ENCODE measurements around the gene RASA2. TPM values are rescaled to one million over a fixed set of nuclear protein-coding genes. Genes with fewer than 3 reads are reported as not detected.
"Not testable (repeated sequence)": the region's sequence is repeated elsewhere in the genome, so short reads cannot be mapped to it uniquely, and the experiment has no call there.

The RASA2 gene
- total RNA-seq, 1 experiment from 2014 or later: 14.5 TPM

GRCh38 chr3:141459008-141459407 lies 27.8 kb upstream of the RASA2 start:
- DNase-seq (ENCODE audit: low read depth): no peak

DNA sequence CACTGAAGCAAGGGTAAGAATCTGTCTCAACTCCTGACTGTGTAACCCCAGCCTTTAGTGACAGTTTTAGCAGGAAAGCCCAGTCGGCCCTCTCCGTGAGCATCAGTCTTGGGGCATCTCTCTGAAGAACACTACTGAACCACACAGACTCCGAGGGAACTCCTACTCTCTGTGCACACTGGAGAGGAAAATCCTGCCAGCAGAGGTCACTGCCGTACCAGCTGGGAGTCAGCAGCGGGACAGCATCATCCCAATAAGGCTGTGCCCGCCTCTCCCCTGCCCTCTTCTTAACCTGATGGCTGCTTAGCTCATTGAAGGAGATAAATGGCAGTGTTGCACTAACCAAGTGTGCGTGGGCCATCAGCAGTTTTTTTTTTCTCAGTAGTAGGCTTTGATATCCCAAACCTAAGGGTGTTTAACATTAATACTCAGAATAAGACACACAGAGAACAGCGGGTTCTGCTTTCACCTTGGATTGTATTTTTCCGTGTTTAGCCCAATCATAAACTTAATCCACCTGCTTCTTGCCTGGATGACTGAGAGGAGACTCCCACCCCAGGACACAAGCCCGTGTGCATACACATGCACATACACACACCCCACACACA lies 26.6 kb upstream of the RASA2 start:
- peak; percentile 83 for DNase-seq (ENCODE audit: low read depth)

DNA sequence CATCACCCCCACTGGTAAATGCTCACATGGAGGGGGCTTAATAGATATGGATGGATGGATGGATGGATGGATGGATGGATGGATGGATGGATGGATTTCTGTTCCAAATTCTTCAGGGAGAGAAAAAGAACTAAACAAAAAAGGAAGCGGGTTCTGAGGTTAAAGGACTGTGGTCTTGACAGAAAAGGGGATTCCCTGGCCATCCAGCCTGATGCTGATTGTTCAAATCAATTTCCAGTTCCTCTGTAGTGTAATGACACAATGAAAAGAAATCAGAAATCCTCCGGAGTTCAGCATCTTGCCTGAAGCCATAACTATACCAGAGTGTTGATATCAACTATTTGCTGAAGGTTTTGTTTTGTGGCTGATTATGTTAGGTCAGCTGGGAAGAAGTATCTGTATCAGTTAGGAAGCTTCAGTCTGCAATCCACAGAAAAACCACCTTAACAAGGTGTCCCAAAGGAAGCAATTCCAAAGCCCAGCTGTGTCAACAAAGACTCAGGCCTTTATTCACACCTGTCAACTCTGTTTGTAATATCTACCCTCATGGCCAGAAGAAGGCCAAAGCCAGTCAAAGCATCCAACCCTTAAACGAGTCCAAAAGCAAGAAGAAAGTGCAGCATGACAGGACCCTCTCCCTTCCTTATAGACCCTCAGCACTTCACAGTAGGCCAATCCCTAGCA lies 24.5 kb upstream of the RASA2 start:
- DNase-seq (ENCODE audit: low read depth): no peak

DNA sequence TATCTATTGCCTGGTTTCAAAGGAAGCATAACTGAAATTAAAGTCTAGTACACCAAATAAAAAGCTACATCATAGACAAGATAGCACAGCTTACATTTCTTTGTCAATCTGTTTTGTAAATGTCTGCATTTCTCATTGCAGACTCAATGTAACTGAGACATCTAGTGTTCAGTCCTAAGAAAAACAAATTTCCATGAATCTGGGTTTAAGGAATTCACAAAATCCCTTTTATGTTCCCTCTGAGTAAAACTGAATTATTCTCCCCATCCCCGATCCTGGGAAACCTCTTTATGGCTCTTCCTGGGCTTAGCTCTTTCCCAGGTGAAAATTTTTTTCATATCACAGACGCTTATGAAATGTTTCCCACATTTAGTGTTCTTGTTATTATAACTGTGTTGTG lies 21.6 kb upstream of the RASA2 start:
- DNase-seq (ENCODE audit: low read depth): no peak

- DNase-seq (ENCODE audit: low read depth): no peak
Measured at GRCh38 chr3:141466633-141467169, 20.1 kb upstream of the RASA2 start.

GRCh38 chr3:141469720-141470119 lies 17.1 kb upstream of the RASA2 start:
- DNase-seq (ENCODE audit: low read depth): peak; percentile 28

DNA sequence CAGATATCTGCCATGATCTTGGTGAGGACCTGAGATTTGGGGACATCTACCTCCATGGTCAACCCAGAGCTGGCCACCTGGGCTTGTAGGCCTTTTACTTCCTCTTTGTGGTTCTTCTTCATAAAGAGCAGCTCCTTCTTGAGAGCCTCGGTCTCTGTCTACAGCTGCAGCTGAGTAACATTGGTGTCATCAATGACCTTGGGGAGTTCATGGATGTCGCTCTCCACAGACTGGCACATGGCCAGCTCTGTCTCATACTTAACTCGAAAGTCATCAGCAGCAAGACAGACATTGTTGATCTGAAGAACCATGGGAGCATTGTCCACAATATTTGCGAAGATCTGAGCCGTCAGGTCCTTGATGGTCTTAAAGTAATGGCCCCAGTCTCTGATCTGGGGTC lies 15.7 kb upstream of the RASA2 start:
- peak; percentile 87 for DNase-seq (ENCODE audit: low read depth)

DNA sequence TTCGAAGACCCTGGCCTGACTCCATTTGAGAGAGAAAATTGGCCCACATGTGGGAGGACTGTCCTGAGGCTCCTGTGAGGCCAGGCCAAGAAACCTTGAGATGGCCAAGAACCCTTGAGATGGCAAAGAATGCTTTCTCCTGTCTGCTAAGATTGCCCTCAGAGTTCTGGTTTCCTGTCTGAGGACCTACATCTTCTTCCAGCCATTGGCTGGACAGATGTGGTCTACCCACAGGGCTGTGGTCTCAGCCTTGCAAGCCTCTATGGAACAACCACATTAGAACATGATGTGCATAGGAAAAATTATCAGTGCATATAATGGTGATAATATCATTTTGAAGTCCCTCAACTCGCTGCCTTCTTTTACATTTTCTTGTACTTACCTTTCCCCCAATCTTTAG lies 10.8 kb upstream of the RASA2 start:
- no peak for DNase-seq (ENCODE audit: low read depth)

GRCh38 chr3:141477224-141477623 lies 9.6 kb upstream of the RASA2 start:
- DNase-seq (ENCODE audit: low read depth): peak; percentile 86

- no peak for DNase-seq (ENCODE audit: low read depth)
Measured at GRCh38 chr3:141478139-141478538, 8.7 kb upstream of the RASA2 start.

GRCh38 chr3:141478840-141479239 lies 8.0 kb upstream of the RASA2 start:
- not testable (repeated sequence) for DNase-seq (ENCODE audit: low read depth)

DNA sequence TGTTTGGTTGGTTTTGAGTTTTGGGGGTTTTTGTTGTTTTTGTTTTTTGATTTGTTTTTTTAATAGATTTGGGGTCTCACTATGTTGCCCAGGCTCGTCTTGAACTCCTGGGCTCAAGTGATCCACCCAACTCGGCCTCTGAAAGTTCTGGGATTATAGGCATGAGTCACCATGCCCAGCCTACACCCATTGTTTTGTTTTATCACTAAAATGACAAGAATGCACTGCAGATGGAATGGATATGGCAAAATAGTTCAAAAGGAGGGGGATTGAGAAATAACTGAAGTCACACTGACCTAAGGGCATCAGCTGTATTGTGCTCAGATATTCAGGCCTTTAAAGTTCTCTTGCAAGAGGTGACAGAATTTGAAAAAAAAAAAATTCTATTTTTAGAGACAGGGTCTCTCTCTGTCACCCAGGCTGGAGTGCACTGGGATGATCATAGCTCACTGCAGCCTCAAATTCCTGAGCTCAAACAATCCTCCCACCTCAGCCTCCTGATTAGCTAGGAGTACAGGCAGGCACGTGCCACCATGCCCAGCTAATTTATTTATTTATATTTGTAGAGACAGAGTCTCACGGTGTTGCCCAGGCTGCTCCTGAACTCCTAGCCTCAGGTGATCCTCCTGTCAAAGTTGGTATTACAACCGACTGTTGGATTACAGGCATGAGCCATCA lies 4.4 kb upstream of the RASA2 start:
- DNase-seq (ENCODE audit: low read depth): peak; percentile 94

DNA sequence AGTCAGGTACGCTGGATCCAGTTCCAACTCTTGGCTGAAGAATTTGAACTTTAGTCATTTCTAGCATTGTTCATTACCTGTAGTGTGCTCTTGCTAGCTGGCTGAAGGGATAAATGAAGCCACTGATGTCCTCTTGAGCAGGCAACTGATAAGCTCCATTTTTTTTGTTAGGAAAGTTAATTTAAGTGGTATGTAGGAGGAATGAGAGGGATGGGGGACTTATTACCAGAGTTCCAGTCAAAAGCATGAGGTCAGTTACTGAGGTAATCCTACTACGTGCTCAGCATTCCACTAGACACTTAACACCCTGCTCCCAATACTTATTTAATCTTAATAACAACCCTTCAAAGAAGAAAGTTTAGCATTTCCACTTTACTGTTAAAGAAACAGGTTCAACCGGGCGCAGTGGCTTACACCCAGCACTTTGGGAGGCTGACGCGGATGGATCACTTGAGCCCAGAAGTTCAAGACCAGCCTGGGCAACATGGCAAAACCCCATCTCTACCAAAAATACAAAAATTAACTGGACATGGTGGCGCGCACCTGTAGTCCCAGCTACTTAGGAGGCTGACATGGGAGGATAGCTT lies 2.0 kb upstream of the RASA2 start:
- no peak for DNase-seq (ENCODE audit: low read depth)

- DNase-seq (ENCODE audit: low read depth): peak; percentile 60
Measured at GRCh38 chr3:141485641-141486495, 959 bp upstream of the RASA2 start.

DNA sequence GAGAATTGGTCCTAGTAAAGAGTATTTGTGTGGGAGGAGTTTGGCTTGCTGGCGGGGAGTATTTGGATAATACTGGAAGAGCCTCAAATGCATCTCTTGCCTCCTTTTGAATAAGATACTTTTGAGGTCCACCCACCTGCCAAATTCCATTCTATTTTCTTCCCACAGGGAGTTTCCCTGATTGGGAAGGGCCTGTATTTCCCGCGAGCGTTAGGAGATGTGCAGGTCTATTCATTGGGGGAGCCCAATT lies 406 bp upstream of the RASA2 start:
- no peak for DNase-seq (ENCODE audit: low read depth)

DNA sequence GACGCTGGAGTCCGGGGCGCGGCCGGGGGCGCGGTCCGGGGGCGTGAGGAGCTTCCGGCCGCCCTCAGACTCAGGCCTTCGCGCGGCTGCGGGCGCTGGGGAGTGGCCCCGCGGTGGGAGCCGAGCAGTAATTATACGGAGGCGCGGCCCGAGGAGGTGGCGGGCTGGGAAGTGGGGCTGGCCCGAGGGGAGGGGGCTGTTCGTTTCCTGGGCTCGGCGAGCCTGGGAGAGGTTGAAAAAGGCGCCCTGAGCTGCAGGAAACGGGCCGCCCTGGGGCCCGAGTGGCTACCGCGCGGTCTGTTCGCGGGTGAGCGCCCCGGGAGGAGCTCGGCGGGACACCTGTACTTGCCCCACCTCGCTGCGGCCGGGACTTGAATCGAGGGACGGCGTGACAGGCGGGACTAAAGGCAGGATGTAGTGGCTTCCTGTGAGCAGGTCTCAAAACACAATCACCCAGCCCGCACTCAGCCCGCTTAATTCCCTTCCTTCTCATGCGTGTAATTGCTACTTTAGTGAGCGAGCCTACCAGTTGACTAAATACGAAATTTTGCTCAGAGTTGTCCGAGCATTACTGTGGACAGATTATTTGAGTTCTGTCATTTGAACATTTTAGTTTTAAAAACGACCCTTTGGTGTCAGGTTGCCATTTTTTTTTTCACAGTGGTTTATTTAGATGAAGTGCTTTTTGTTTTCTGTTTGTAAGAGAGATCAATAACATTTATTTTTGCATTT lies 860 bp downstream of the RASA2 start:
- peak; percentile 71 for DNase-seq (ENCODE audit: low read depth)

- no peak for DNase-seq (ENCODE audit: low read depth)
Measured at GRCh38 chr3:141489203-141489602, 2.4 kb downstream of the RASA2 start.

DNA sequence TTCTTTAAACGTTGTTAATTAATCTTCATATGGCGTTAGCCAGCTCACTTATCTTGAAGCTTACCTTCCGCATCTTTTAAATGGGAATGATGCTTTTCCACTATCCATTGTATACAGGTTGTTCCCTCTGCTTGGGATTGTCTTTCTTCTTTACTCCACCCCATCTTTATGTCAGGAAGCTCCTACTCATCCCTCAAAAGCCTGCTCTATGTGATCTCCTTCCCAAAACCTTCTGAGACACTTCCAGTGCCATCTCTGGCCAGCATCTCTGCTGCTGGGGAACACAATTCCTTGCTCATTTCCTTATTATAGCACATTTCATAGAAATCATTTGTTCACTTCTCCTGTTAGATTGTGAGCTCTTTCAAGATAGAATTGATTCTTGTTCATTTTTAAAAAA lies 4.3 kb downstream of the RASA2 start:
- DNase-seq (ENCODE audit: low read depth): no peak

DNA sequence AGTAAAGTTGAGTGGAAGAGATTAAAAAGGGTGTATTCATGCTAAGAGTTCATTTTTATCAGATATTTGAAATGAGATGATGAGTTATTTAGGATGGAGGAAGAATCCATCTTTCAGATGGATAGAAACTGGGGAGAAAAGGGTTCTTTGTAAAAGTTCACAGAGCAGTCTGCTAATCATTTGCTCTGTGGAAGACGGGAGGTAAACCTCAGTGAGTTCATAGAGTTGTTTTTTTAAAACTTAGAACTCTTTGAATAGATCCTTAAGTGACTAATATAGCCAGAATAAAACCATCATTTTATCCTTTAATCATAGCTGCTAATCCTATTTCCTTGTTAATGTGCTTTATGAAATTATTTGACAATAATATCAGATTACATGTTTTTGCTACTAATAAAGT lies 5.1 kb downstream of the RASA2 start:
- DNase-seq (ENCODE audit: low read depth): no peak

DNA sequence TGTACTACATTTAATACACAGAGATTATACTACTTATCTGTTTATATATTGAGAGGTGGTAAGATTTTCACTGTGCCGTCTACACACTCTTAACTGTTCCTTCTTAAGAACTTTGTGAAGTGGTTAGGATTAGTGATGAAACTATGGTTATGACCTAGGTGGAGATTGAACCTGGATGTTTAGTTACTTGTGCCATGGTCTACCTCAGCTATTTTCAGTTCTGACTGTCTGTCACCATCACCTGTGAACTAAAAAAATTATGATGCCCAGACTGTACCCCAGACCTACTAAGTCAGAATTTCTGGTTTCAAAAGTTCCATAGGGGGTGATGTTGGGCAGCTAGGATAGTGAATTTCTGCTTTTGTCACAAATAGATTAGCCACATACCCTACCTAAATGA lies 6.4 kb downstream of the RASA2 start:
- no peak for DNase-seq (ENCODE audit: low read depth)

GRCh38 chr3:141497589-141497988 lies 10.8 kb downstream of the RASA2 start:
- DNase-seq (ENCODE audit: low read depth): not testable (repeated sequence)

Measured in RPMI7951 (cell line).